Endothelial cell of umbilical vein (primary cell): ENCODE data around the gene ZNF438. TPM values are rescaled to one million over a fixed set of nuclear protein-coding genes. Genes with fewer than 3 reads are reported as not detected.

Experiments
- BruUV-seq: library from RNA; stranded (reverse); fragments of 400-500 nt; replicated peaks from 2 replicates; lab custom pipeline; 2021; lab: Mats Ljungman, UMichigan
- CTCF ChIA-PET: fragments of 300-600, 350-600 bp; sonication (Branson Sonifier 250); formaldehyde crosslinking; loops from one replicate; lab custom pipeline; 2021; ENCODE audit warnings: antibody characterized with exemption, inconsistent platforms; lab: Charles Lee
- POLR2A ChIA-PET: fragments of 300-600, 350-600 bp; sonication (Branson Sonifier 250); formaldehyde crosslinking; loops from one replicate; lab custom pipeline; 2021; ENCODE audit warnings: antibody characterized with exemption, inconsistent platforms; lab: Charles Lee
- DNase-seq: peaks from one replicate; pipeline ENCODE4 v3.0.0-alpha.2; 2011; ENCODE audit warnings: low read depth, low spot score
- FAIRE-seq: peaks from 2 replicates; lab custom pipeline; 2011; peaks lifted over from hg19 to GRCh38; lab: Jason Lieb, UNC
- H2AFZ ChIP-seq: 2 replicates; pipeline ENCODE4 v1.6.0; 2012; ENCODE audit warnings: low read depth, low read length, control low read depth, inconsistent platforms
- H3K27ac ChIP-seq: 2 replicates; pipeline ENCODE4 v1.5.1; 2011; ENCODE audit warnings: low read depth, mild to moderate bottlenecking, control low read depth, low read length, moderate library complexity; ENCODE audit not compliant: insufficient read depth
- H3K27me3 ChIP-seq, 2 experiments: 2 replicates each; pipeline versions ENCODE4 v1.6.0 to v1.6.1; 2011; ENCODE audit warnings: low read length in 2 of 2, mixed read lengths in 1 of 2; ENCODE audit not compliant: control insufficient read depth in 2 of 2, insufficient read depth in 2 of 2
- H3K36me3 ChIP-seq, 2 experiments: 2 replicates in 1 of 2; 3 replicates in 1 of 2; pipeline ENCODE4 v1.5.1; 2011; ENCODE audit warnings: low read length in 2 of 2, mild to moderate bottlenecking in 1 of 2, moderate library complexity in 1 of 2; ENCODE audit not compliant: control insufficient read depth in 2 of 2, insufficient read depth in 2 of 2; ENCODE audit errors: extremely low read depth in 1 of 2
- H3K4me1 ChIP-seq: 3 replicates; pipeline ENCODE4 v1.5.1; 2011; ENCODE audit warnings: mild to moderate bottlenecking, low read length; ENCODE audit not compliant: control insufficient read depth, insufficient read depth; ENCODE audit errors: extremely low read depth
- H3K4me2 ChIP-seq: 2 replicates; pipeline ENCODE4 v1.6.1; 2011; ENCODE audit warnings: low read length, control low read depth, mixed read lengths; ENCODE audit not compliant: insufficient read depth
- H3K4me3 ChIP-seq, 3 experiments: fragments of 200-600 bp in 1 of 3; sonication (generic), shearing (Covaris generic) in 1 of 3; replicated peaks in 1 of 3; 2 replicates each; pipeline ENCODE4 v1.5.1; 2011 to 2016; ENCODE audit warnings: control low read depth in 3 of 3, low read length in 3 of 3, mild to moderate bottlenecking in 2 of 3, inconsistent platforms in 1 of 3, low read depth in 1 of 3, moderate library complexity in 1 of 3; ENCODE audit not compliant: insufficient read depth in 1 of 3
- H3K79me2 ChIP-seq: 2 replicates; pipeline ENCODE4 v1.6.0; 2012; ENCODE audit warnings: low read length, inconsistent platforms; ENCODE audit not compliant: control insufficient read depth, insufficient read depth
- H3K9ac ChIP-seq: replicated peaks from 2 replicates; pipeline ENCODE3; 2011; ENCODE audit warnings: low read length, control low read depth; ENCODE audit not compliant: insufficient read depth; ENCODE audit errors: extremely low read depth
- H3K9me1 ChIP-seq: replicated peaks from 3 replicates; pipeline ENCODE4 v1.6.0; 2011; ENCODE audit warnings: mild to moderate bottlenecking, low read length; ENCODE audit not compliant: control insufficient read depth, insufficient read depth; ENCODE audit errors: extremely low read depth
- H3K9me3 ChIP-seq: replicated peaks from 2 replicates; pipeline ENCODE4 v1.5.1; 2012; ENCODE audit warnings: low read length, inconsistent platforms; ENCODE audit not compliant: control insufficient read depth, insufficient read depth
- H4K20me1 ChIP-seq: replicated peaks from 2 replicates; pipeline ENCODE3; 2011; ENCODE audit warnings: mild to moderate bottlenecking, low read length; ENCODE audit not compliant: control insufficient read depth, insufficient read depth; ENCODE audit errors: extremely low read depth
- FOS ChIP-seq: IDR thresholded peaks from 2 replicates; pipeline ENCODE4 v1.6.1; 2011; ENCODE audit warnings: mild to moderate bottlenecking, low read length, moderate library complexity, borderline replicate concordance; ENCODE audit not compliant: insufficient read depth
- GATA2 ChIP-seq: IDR thresholded peaks from 2 replicates; pipeline ENCODE4 v1.7.0; 2011; ENCODE audit warnings: low read depth, mild to moderate bottlenecking, moderate library complexity, mixed read lengths, low read length; ENCODE audit not compliant: insufficient read length, insufficient read depth
- POLR2A ChIP-seq: IDR thresholded peaks from 2 replicates; pipeline ENCODE4 v1.6.1; 2012; ENCODE audit warnings: low read depth, mild to moderate bottlenecking, control low read depth, low read length
- POLR2AphosphoS5 ChIP-seq: IDR thresholded peaks from 2 replicates; pipeline ENCODE4 v1.6.1; 2012; ENCODE audit warnings: low read depth, mild to moderate bottlenecking, control low read depth, low read length, moderate library complexity; ENCODE audit not compliant: insufficient read depth
- dilution Hi-C: fragments of 300-500 bp; cut with MboI; formaldehyde crosslinking; loops from one replicate; pipeline ENCODE4 v1.15.0; 2019; ENCODE audit warnings: low sequenced_read_pairs; ENCODE audit not compliant: extremely low pct_ligation_motif_present
- intact Hi-C: fragments of 100-400 bp; cut with micrococcal nuclease; formaldehyde crosslinking; loops from one replicate; pipeline ENCODE4 v1.10.0; 2022
- polyA plus RNA-seq, 4 experiments: library from polyadenylated mRNA; depleted of rRNA in 3 of 4; stranded (reverse) in 3 of 4; unstranded in 1 of 4; fragments of >200 nt; gene quantifications; 2 replicates each; pipeline versions ENCODE4 v1.2.1 to v1.2.3, GENCODE V29; 2011 to 2012; ENCODE audit warnings: missing spikeins in 1 of 4
- total RNA-seq: library from RNA; stranded (reverse); gene quantifications from 2 replicates; pipeline ENCODE4 v1.2.3, GENCODE V29; 2021
- TF ChIP-seq, protein P1 (sequence below), 2 donors: IDR thresholded peaks; 1 replicate in 1 of 2; 2 replicates in 1 of 2; pipeline ENCODE4 v1.5.1; 2011; ENCODE audit warnings: low read length in 2 of 2, mild to moderate bottlenecking in 2 of 2, moderate library complexity in 2 of 2, control low read depth in 1 of 2, inconsistent platforms in 1 of 2, low read depth in 1 of 2; ENCODE audit not compliant: insufficient read depth in 1 of 2; ENCODE audit errors: extremely low read depth in 1 of 2
- TF ChIP-seq, protein P2 (sequence below): IDR thresholded peaks from 2 replicates; pipeline ENCODE4 v1.6.1; 2011; ENCODE audit not compliant: insufficient read depth, insufficient read length

Gene ZNF438
- total and polyA plus RNA-seq, 2 donors (not counting 3 experiments of a cell fraction or from before 2014, with no cell fraction given): 7.2 to 15.1 TPM

DNA sequence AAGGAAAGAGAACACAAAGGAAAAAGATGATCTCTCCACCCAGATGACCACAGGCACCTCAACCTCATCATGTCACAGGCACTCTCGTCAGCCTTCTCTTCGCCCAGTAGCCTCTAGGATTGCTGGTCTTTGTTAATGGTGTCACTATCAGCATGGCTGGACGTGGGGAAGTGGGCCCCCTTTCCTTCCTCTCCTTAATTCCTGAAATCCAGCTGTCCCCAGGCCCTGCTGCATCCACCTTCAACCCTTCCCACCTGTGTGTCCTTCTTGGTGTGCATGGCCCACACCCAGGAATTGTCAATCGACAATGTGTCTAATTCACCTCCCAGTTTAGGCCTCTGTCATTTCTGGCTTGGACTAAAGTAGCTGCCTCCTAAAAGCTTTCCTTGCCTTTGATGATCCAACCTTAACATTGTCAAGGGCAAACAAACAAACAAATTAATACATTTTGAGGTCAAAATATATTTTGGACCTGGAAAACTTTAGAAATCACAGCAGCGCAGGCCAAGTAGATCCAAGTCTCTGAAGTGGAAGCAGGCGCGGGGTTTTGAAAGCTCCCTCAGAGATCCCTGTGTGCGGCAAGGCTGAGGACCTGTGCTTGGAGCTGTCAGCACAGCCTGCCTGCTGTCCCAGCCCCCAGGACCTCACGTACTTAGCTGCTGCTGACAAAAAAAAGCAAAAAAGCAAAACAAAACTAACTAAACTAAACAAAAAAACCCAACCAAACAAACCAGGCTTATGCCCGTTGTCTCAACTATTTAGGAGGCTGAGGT lies 208.8 kb downstream of the ZNF438 start:
- intact Hi-C loops: no loop called here
- BruUV-seq: no TSS peak

More for the DNA sequence above, 208.8 kb downstream of the ZNF438 start:
- H2AFZ ChIP-seq: no peak overlapping the region
- no peak overlapping the region for H3K9ac ChIP-seq
- no peaks in the 10 kb centered on the region for H3K9me1 ChIP-seq
- H3K79me2 ChIP-seq: no peaks in the 10 kb centered on the region
- no peak overlapping the region for H3K4me3 ChIP-seq
- FAIRE-seq: no peak
- peaks cover 36% of the 10 kb centered on the region for H3K4me1 ChIP-seq
- H3K27ac ChIP-seq: no peak overlapping the region
- H3K9me3 ChIP-seq: no peaks in the 10 kb centered on the region
- no peaks in the 10 kb centered on the region for H4K20me1 ChIP-seq
- TF ChIP-seq GATA2 (no peak), FOS (no peak), POLR2A (no peak), POLR2AphosphoS5 (no peak)
- TF ChIP-seq, protein P1, sequence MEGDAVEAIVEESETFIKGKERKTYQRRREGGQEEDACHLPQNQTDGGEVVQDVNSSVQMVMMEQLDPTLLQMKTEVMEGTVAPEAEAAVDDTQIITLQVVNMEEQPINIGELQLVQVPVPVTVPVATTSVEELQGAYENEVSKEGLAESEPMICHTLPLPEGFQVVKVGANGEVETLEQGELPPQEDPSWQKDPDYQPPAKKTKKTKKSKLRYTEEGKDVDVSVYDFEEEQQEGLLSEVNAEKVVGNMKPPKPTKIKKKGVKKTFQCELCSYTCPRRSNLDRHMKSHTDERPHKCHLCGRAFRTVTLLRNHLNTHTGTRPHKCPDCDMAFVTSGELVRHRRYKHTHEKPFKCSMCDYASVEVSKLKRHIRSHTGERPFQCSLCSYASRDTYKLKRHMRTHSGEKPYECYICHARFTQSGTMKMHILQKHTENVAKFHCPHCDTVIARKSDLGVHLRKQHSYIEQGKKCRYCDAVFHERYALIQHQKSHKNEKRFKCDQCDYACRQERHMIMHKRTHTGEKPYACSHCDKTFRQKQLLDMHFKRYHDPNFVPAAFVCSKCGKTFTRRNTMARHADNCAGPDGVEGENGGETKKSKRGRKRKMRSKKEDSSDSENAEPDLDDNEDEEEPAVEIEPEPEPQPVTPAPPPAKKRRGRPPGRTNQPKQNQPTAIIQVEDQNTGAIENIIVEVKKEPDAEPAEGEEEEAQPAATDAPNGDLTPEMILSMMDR (IDR thresholded peaks at IDR 0.05; ENCODE audit: extremely low read depth in 1 of 2, insufficient read depth in 1 of 2, low read depth in 1 of 2, low read length in 2 of 2): no peak
- TF ChIP-seq, protein P2, sequence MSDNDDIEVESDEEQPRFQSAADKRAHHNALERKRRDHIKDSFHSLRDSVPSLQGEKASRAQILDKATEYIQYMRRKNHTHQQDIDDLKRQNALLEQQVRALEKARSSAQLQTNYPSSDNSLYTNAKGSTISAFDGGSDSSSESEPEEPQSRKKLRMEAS: no peak
- no peak overlapping the region for H3K4me2 ChIP-seq
- H3K36me3 ChIP-seq: no peaks in the 10 kb centered on the region
- dilution Hi-C loops: no loop called here
- no peaks in the 10 kb centered on the region for H3K27me3 ChIP-seq
- no peak for DNase-seq
- CTCF ChIA-PET: interaction anchor here (1.0 to 2.2 kb wide), 3 partner anchors 11 to 38 kb away, joined by 3 to 9 read pairs (median 4); no protein-coding TSS in a partner anchor
- POLR2A ChIA-PET: no interaction called here
